ENCODE results near the gene GBX2.

Gene GBX2

DNA sequence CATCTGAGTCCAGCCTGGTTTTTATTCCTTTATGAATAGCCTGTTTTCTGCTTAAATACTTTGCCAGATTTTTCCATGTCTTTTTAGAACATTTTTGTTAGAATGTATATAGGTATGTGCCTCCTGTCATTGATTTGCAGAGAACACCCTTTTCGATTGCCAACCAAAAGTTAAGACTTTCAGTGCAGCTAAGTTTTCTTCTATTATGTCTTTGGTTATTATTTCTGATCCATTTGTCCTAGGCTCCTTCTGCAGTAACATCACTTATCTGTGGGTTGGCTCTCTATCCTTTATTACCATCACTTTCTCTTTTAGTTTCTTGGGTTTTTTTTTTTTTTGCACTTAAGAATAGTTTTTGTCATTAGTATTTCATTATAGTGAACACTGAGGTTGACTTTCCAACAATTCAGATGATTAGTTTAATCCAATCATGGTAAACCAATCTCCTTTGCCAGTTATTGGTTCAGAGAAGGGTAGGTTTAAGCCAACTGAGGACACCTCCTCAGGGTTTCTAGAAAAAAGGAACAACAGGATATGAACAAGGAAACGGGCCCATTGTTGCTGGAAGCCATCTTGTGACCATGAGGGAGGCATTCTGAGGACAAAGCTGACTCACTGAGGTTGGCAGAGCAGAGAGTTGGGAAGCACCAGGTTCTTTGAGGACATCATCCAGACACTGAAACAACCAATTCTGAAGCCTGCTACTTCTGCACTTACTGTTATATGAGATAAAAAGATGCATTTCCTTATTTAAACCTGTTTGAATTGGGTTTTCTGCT is 37.9 kb upstream of the GBX2 start:
- WGBS (ENCODE audit: insufficient coverage) = 92% methylated on average over 1 of the region's 2 CpGs
- H3K9me3 ChIP-seq (ENCODE audit: control extremely low read depth in 1 of 5, control insufficient read depth in 4 of 5, insufficient read depth in 2 of 5, low read depth in 1 of 5, low read length in 4 of 5) = peaks cover 0 to 19% (median 3%) of the 10 kb centered on the region in 5 experiments
- H3K27me3 ChIP-seq (replicated peaks in 2 of 5; ENCODE audit: control insufficient read depth in 4 of 5, insufficient read depth in 5 of 5, low read length in 4 of 5) = peaks cover 0 to 37% (median 2%) of the 10 kb centered on the region in 5 experiments
- no peak overlapping the region for H3K27ac ChIP-seq (ENCODE audit: insufficient read depth in 1 of 2, low read depth in 1 of 2, low read length in 2 of 2, poor library complexity in 1 of 2, severe bottlenecking in 2 of 2)
- H3K36me3 ChIP-seq (ENCODE audit: control insufficient read depth in 4 of 4, insufficient read depth in 4 of 4, low read length in 3 of 4) = no peaks in the 10 kb centered on the region
- ChIA-PET POLR2A (no interaction called here), CTCF (no interaction called here)
- no peak for DNase-seq
- no peak overlapping the region for H3K4me3 ChIP-seq (ENCODE audit: control insufficient read depth in 1 of 7, extremely low read depth in 1 of 7, insufficient read depth in 4 of 7, low read depth in 2 of 7, low read length in 6 of 7)
- H3K4me1 ChIP-seq (ENCODE audit: control extremely low read depth in 1 of 4, control insufficient read depth in 4 of 4, insufficient read depth in 4 of 4, low read length in 3 of 4) = no peaks in the 10 kb centered on the region

- no peak for DNase-seq
- no peaks in the 10 kb centered on the region for H3K4me1 ChIP-seq (ENCODE audit: control extremely low read depth in 1 of 4, control insufficient read depth in 4 of 4, insufficient read depth in 4 of 4, low read length in 3 of 4)
- H3K27me3 ChIP-seq (replicated peaks in 2 of 5; ENCODE audit: control insufficient read depth in 4 of 5, insufficient read depth in 5 of 5, low read length in 4 of 5) = peaks cover 0 to 43% (median 4%) of the 10 kb centered on the region in 5 experiments
- H3K4me3 ChIP-seq (ENCODE audit: control insufficient read depth in 1 of 7, extremely low read depth in 1 of 7, insufficient read depth in 4 of 7, low read depth in 2 of 7, low read length in 6 of 7) = no peak overlapping the region
- CTCF ChIA-PET = no interaction called here
- POLR2A ChIA-PET = no interaction called here
- 94% methylated on average over 3 of the region's 5 CpGs for WGBS (ENCODE audit: insufficient coverage)
- peaks cover 0 to 19% (median 3%) of the 10 kb centered on the region in 5 experiments for H3K9me3 ChIP-seq (ENCODE audit: control extremely low read depth in 1 of 5, control insufficient read depth in 4 of 5, insufficient read depth in 2 of 5, low read depth in 1 of 5, low read length in 4 of 5)
- no peak overlapping the region for H3K27ac ChIP-seq (ENCODE audit: insufficient read depth in 1 of 2, low read depth in 1 of 2, low read length in 2 of 2, poor library complexity in 1 of 2, severe bottlenecking in 2 of 2)
- no peaks in the 10 kb centered on the region for H3K36me3 ChIP-seq (ENCODE audit: control insufficient read depth in 4 of 4, insufficient read depth in 4 of 4, low read length in 3 of 4)
Measured at GRCh38 chr2:236204953-236205352, 36.8 kb upstream of the GBX2 start.

- no peak for DNase-seq
- no peaks in the 10 kb centered on the region for H3K4me1 ChIP-seq (ENCODE audit: control extremely low read depth in 1 of 4, control insufficient read depth in 4 of 4, insufficient read depth in 4 of 4, low read length in 3 of 4)
- POLR2A ChIA-PET = no interaction called here
- peaks cover 0 to 26% (median 2%) of the 10 kb centered on the region in 5 experiments for H3K27me3 ChIP-seq (replicated peaks in 2 of 5; ENCODE audit: control insufficient read depth in 4 of 5, insufficient read depth in 5 of 5, low read length in 4 of 5)
- H3K27ac ChIP-seq (ENCODE audit: insufficient read depth in 1 of 2, low read depth in 1 of 2, low read length in 2 of 2, poor library complexity in 1 of 2, severe bottlenecking in 2 of 2) = no peak overlapping the region
- 45% methylated on average over 1 of the region's 7 CpGs for WGBS (ENCODE audit: insufficient coverage)
- no peak overlapping the region for H3K4me3 ChIP-seq (ENCODE audit: control insufficient read depth in 1 of 7, extremely low read depth in 1 of 7, insufficient read depth in 4 of 7, low read depth in 2 of 7, low read length in 6 of 7)
- CTCF ChIA-PET = interaction anchor here (0.7 kb wide), 1 partner anchor 9 kb away, joined by 3 read pairs; no protein-coding TSS in a partner anchor
- peaks cover 0 to 13% (median 3%) of the 10 kb centered on the region in 5 experiments for H3K9me3 ChIP-seq (ENCODE audit: control extremely low read depth in 1 of 5, control insufficient read depth in 4 of 5, insufficient read depth in 2 of 5, low read depth in 1 of 5, low read length in 4 of 5)
- H3K36me3 ChIP-seq (ENCODE audit: control insufficient read depth in 4 of 4, insufficient read depth in 4 of 4, low read length in 3 of 4) = no peaks in the 10 kb centered on the region
Measured at GRCh38 chr2:236200378-236200777, 32.2 kb upstream of the GBX2 start.

DNA sequence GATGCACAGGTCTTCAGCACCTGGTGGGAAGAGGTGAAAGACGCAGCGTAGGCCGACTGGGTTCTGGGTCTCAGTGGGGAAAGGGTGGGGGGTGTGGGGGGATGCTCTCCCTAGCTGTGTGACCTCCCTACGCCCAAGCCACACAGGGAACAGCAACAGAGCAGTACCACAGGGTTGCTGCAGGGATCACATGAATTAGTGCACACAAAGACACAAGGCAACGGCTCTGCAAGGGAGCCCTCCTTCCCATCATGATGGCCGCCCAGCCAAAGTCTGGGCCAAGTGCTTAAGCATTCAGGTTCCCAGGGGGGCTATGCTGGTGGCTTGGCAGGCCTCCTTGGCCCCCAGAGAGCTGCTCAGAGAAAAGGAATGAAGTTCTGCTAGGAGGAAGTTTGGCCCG is 28.2 kb upstream of the GBX2 start:
- whole genome bisulfite sequencing (ENCODE audit: insufficient coverage) = 79% methylated on average over 7 of the region's 7 CpGs
- no peak for DNase-seq
- Histone ChIP-seq H3K36me3 (ENCODE audit: control insufficient read depth in 4 of 4, insufficient read depth in 4 of 4, low read length in 3 of 4) (no peaks in the 10 kb centered on the region), H3K9me3 (ENCODE audit: control extremely low read depth in 1 of 5, control insufficient read depth in 4 of 5, insufficient read depth in 2 of 5, low read depth in 1 of 5, low read length in 4 of 5) (peaks cover 0 to 6% (median 0%) of the 10 kb centered on the region in 5 experiments), H3K4me3 (ENCODE audit: control insufficient read depth in 1 of 7, extremely low read depth in 1 of 7, insufficient read depth in 4 of 7, low read depth in 2 of 7, low read length in 6 of 7) (no peak overlapping the region), H3K4me1 (ENCODE audit: control extremely low read depth in 1 of 4, control insufficient read depth in 4 of 4, insufficient read depth in 4 of 4, low read length in 3 of 4) (no peaks in the 10 kb centered on the region), H3K27ac (ENCODE audit: insufficient read depth in 1 of 2, low read depth in 1 of 2, low read length in 2 of 2, poor library complexity in 1 of 2, severe bottlenecking in 2 of 2) (no peak overlapping the region), H3K27me3 (replicated peaks in 2 of 5; ENCODE audit: control insufficient read depth in 4 of 5, insufficient read depth in 5 of 5, low read length in 4 of 5) (peaks cover 0 to 19% (median 2%) of the 10 kb centered on the region in 5 experiments)
- ChIA-PET CTCF (interaction anchor here (0.6 kb wide), 1 partner anchor 18 kb away, joined by 4 read pairs; no protein-coding TSS in a partner anchor), POLR2A (no interaction called here)

DNA sequence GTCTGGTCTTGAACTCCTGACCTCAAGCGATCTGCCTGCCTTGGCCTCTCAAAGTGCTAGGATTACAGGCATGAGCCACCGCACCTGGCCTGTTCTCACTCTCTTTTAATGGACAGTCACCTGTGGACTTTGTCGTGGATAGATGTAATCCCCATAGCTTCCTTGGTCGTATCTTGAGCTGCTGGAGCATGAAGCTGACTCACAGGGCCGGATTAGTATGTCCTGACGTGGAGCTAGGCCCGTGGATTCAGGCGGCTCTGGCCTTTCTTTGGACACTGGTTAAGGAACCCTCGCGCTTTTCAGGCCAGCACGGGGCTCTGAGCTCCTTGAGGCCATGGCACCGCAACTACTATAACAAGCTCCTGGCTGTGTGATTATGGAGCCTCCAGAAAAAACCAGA is 27.5 kb upstream of the GBX2 start:
- Histone ChIP-seq H3K4me3 (ENCODE audit: control insufficient read depth in 1 of 7, extremely low read depth in 1 of 7, insufficient read depth in 4 of 7, low read depth in 2 of 7, low read length in 6 of 7) (no peak overlapping the region), H3K9me3 (ENCODE audit: control extremely low read depth in 1 of 5, control insufficient read depth in 4 of 5, insufficient read depth in 2 of 5, low read depth in 1 of 5, low read length in 4 of 5) (peaks cover 0 to 6% (median 0%) of the 10 kb centered on the region in 5 experiments), H3K4me1 (ENCODE audit: control extremely low read depth in 1 of 4, control insufficient read depth in 4 of 4, insufficient read depth in 4 of 4, low read length in 3 of 4) (no peaks in the 10 kb centered on the region), H3K27ac (ENCODE audit: insufficient read depth in 1 of 2, low read depth in 1 of 2, low read length in 2 of 2, poor library complexity in 1 of 2, severe bottlenecking in 2 of 2) (no peak overlapping the region), H3K36me3 (ENCODE audit: control insufficient read depth in 4 of 4, insufficient read depth in 4 of 4, low read length in 3 of 4) (no peaks in the 10 kb centered on the region), H3K27me3 (replicated peaks in 2 of 5; ENCODE audit: control insufficient read depth in 4 of 5, insufficient read depth in 5 of 5, low read length in 4 of 5) (peaks cover 0 to 25% (median 2%) of the 10 kb centered on the region in 5 experiments)
- WGBS (ENCODE audit: insufficient coverage) = 93% methylated on average over 8 of the region's 12 CpGs
- ChIA-PET POLR2A (no interaction called here), CTCF (interaction anchor here (0.6 kb wide), 1 partner anchor 18 kb away, joined by 4 read pairs; no protein-coding TSS in a partner anchor)
- no peak for DNase-seq

DNA sequence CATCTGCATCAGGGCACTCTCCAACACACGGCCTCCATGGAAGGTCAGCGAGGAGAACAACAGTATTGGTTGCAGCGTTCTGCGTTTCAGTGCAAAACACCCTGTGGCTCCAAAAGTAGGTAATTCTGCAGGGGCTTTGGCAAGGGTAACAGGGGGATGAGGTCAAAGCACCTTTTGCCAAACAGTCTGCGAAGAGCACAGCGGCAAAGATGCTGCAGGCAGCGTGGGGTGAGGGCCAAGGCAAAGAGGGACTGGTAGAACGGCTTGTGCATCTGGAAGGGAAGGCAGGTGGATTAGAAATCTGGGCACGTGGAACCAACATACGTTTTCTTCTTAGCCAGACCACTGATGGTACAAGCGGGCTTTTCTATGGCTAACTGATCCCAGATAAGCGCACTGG is 26.6 kb upstream of the GBX2 start:
- POLR2A ChIA-PET = no interaction called here
- Histone ChIP-seq H3K4me3 (ENCODE audit: control insufficient read depth in 1 of 7, extremely low read depth in 1 of 7, insufficient read depth in 4 of 7, low read depth in 2 of 7, low read length in 6 of 7) (no peak overlapping the region), H3K27me3 (replicated peaks in 2 of 5; ENCODE audit: control insufficient read depth in 4 of 5, insufficient read depth in 5 of 5, low read length in 4 of 5) (peaks cover 0 to 27% (median 2%) of the 10 kb centered on the region in 5 experiments), H3K27ac (ENCODE audit: insufficient read depth in 1 of 2, low read depth in 1 of 2, low read length in 2 of 2, poor library complexity in 1 of 2, severe bottlenecking in 2 of 2) (no peak overlapping the region), H3K9me3 (ENCODE audit: control extremely low read depth in 1 of 5, control insufficient read depth in 4 of 5, insufficient read depth in 2 of 5, low read depth in 1 of 5, low read length in 4 of 5) (peaks cover 0 to 6% (median 0%) of the 10 kb centered on the region in 5 experiments), H3K36me3 (ENCODE audit: control insufficient read depth in 4 of 4, insufficient read depth in 4 of 4, low read length in 3 of 4) (no peaks in the 10 kb centered on the region), H3K4me1 (ENCODE audit: control extremely low read depth in 1 of 4, control insufficient read depth in 4 of 4, insufficient read depth in 4 of 4, low read length in 3 of 4) (no peaks in the 10 kb centered on the region)
- CTCF ChIA-PET = no interaction called here
- no peak for DNase-seq
- 94% methylated on average over 12 of the region's 12 CpGs for WGBS (ENCODE audit: insufficient coverage)

DNA sequence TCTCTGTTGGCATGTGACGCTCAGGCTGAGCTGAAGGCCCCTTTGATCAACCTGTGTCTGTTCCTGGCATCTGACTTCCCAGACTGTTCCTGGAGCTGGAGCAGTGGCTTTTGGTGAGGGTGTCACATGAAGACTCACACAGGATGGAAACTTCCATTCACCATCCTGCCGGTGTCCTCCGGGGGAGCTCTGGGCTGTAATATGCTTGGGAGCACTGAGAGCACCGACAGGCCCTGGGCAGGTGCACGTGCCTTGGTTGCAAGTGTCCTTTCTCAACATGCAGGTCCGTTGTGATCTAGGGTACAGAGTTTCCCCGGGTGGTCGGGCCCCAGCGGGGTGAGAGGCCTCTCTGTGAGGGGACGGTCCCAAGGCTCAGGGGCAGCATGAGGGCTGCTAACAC is 24.8 kb upstream of the GBX2 start:
- 90% methylated on average over 9 of the region's 10 CpGs for WGBS (ENCODE audit: insufficient coverage)
- DNase-seq = no peak
- peaks cover 0 to 2% (median 0%) of the 10 kb centered on the region in 5 experiments for H3K9me3 ChIP-seq (ENCODE audit: control extremely low read depth in 1 of 5, control insufficient read depth in 4 of 5, insufficient read depth in 2 of 5, low read depth in 1 of 5, low read length in 4 of 5)
- H3K27me3 ChIP-seq (replicated peaks in 2 of 5; ENCODE audit: control insufficient read depth in 4 of 5, insufficient read depth in 5 of 5, low read length in 4 of 5) = peaks cover 0 to 22% (median 2%) of the 10 kb centered on the region in 5 experiments
- CTCF ChIA-PET = no interaction called here
- POLR2A ChIA-PET = no interaction called here
- H3K27ac ChIP-seq (ENCODE audit: insufficient read depth in 1 of 2, low read depth in 1 of 2, low read length in 2 of 2, poor library complexity in 1 of 2, severe bottlenecking in 2 of 2) = no peak overlapping the region
- H3K36me3 ChIP-seq (ENCODE audit: control insufficient read depth in 4 of 4, insufficient read depth in 4 of 4, low read length in 3 of 4) = no peaks in the 10 kb centered on the region
- H3K4me1 ChIP-seq (ENCODE audit: control extremely low read depth in 1 of 4, control insufficient read depth in 4 of 4, insufficient read depth in 4 of 4, low read length in 3 of 4) = no peaks in the 10 kb centered on the region
- no peak overlapping the region for H3K4me3 ChIP-seq (ENCODE audit: control insufficient read depth in 1 of 7, extremely low read depth in 1 of 7, insufficient read depth in 4 of 7, low read depth in 2 of 7, low read length in 6 of 7)
